ENCODE data around the gene ZNF664.

GRCh38 chr12:124022161-124022560 is 49.1 kb downstream of the ZNF664 start:
- TF ChIP-seq CTCF (conservative IDR thresholded peaks at IDR 0.05; ENCODE audit: low read depth, low read length): no peak
- no peak for TF ChIP-seq EZH2 (IDR thresholded peaks at IDR 0.05; ENCODE audit: low read length, unreplicated experiment)
